PC-9 (cell line): ENCODE measurements around the gene KCNH8.

ENCODE experiments used
- CTCF ChIP-seq: fragments of 200-600 bp; sonication (generic); conservative IDR thresholded peaks from 2 replicates; pipeline ENCODE4 v1.6.1; 2017; ENCODE audit warnings: mixed run types, antibody characterized with exemption, mild to moderate bottlenecking, moderate library complexity
- EZH2 ChIP-seq: fragments of 200-600 bp; sonication (generic); IDR thresholded peaks from 2 replicates; pipeline ENCODE4 v1.8.0; 2017; ENCODE audit warnings: antibody characterized with exemption, low read depth

GRCh38 chr3:19420159-19420558 lies 271.8 kb downstream of the KCNH8 start:
- TF ChIP-seq CTCF (no peak), EZH2 (no peak)
